Heart right ventricle (tissue), 16 donors: ENCODE data around the gene DHX32. TPM values are rescaled to one million over a fixed set of nuclear protein-coding genes. Genes with fewer than 3 reads are reported as not detected.

ENCODE experiments used
- ATAC-seq, 8 donors: fragments of 200-7000 bp; cut with Tn5 transposase; one replicate each; pipeline ENCODE4 v1.9.1; 2020; ENCODE audit warnings: mild to moderate bottlenecking in 8 of 8, moderate library complexity in 8 of 8, moderate number of reproducible peaks in 1 of 8
- DNase-seq, 2 donors: peaks; one replicate each; pipeline ENCODE4 v3.0.0-alpha.2; 2020
- H3K27ac ChIP-seq, 10 donors: fragments of 200-600 bp; sonication (generic) in 2 of 10; one replicate each; pipeline versions ENCODE4 v1.5.0 to v1.8.0; 2020 to 2022; ENCODE audit warnings: mild to moderate bottlenecking in 3 of 10
- H3K27me3 ChIP-seq, 7 donors: fragments of 200-600 bp; one replicate each; pipeline ENCODE4 v1.8.0; 2021 to 2022; ENCODE audit warnings: mild to moderate bottlenecking in 2 of 7
- H3K36me3 ChIP-seq, 9 donors: fragments of 200-600 bp; sonication (generic) in 1 of 9; one replicate each; pipeline versions ENCODE4 v1.5.0 to v1.8.0; 2020 to 2022; ENCODE audit warnings: mild to moderate bottlenecking in 2 of 9
- H3K4me1 ChIP-seq, 9 donors: fragments of 200-600 bp; sonication (generic) in 1 of 9; one replicate each; pipeline versions ENCODE4 v1.5.0 to v1.8.0; 2020 to 2022; ENCODE audit warnings: mild to moderate bottlenecking in 4 of 9
- H3K4me3 ChIP-seq, 10 donors: fragments of 200-600 bp; sonication (generic) in 2 of 10; one replicate each; pipeline versions ENCODE4 v1.5.0 to v1.8.0; 2020 to 2022; ENCODE audit warnings: mild to moderate bottlenecking in 7 of 10, moderate library complexity in 2 of 10
- H3K9me3 ChIP-seq, 11 donors: fragments of 200-600 bp in 10 of 11; sonication (generic) in 2 of 11; one replicate each; pipeline versions ENCODE4 v1.5.0 to v1.8.0; 2013 to 2022; ENCODE audit warnings: mild to moderate bottlenecking in 2 of 11, control low read depth in 1 of 11, moderate library complexity in 1 of 11
- WGBS, 2 donors: extraction: QIAGEN DNeasy Blood & Tissue Kit; methylation state at CpG; one replicate each; pipeline ENCODE4 v1.1.7; 2013; ENCODE audit warnings: inconsistent platforms in 1 of 2; 5-methylcytosine and 5-hydroxymethylcytosine counted together
- intact Hi-C, 10 donors: fragments of 100-400 bp; cut with DNase I; formaldehyde crosslinking; loops; one replicate each; pipeline versions ENCODE4 v1.11.1 to v1.14.2; 2022
- polyA plus RNA-seq, 2 donors: library from polyadenylated mRNA; stranded (reverse); fragments of 200-250 nt; gene quantifications; one replicate each; pipeline ENCODE4 v1.2.3, GENCODE V29; 2013
- total RNA-seq, 10 donors: library from RNA; stranded (reverse); fragmentation: NEBNext Ultra II Directional in 3 of 10; extraction: Animal tissue kit (Norgen Biotek cat#: 25700) in 3 of 10; gene quantifications; one replicate each; pipeline versions ENCODE4 v1.2.1 to v1.2.4, GENCODE V29; 2021 to 2023
- TF ChIP-seq, protein P1 (sequence below), 9 donors: fragments of 200-600 bp; sonication (generic) in 2 of 9; IDR thresholded peaks; one replicate each; pipeline versions ENCODE4 v1.5.0 to v1.8.0; 2021 to 2022; ENCODE audit warnings: antibody characterized with exemption in 9 of 9, mild to moderate bottlenecking in 5 of 9, moderate library complexity in 1 of 9
- donor health status: Arrhythmogenic right ventricular cardiomyopathy.
- donor health status: ischemic (EF 13 %, LVEDD 7.1; RV severe dilation, severe dysfunction).
- donor health status: healthy with polysubstance abuse.
- donor health status: DM: no; HTN: yes; CAD: no.
- donor health status: DM: no; HTN: no; CAD: no.
- donor health status: ischemic (EF 25% LVEDD 6.9; RV normal size, moderate dysfunction).
- donor health status: ischemic (EF 25% LVEDD 5.7; RV mildly dilated, moderate dysfunction).
- donor health status: healthy.
- donor health status: DM: yes; HTN: yes; CAD: no.
- donor health status: Ischemic cardiomyopathy.
- donor health status: ischemic (EF 35%, LVEDD 5.7; RV mildly dilated, moderate dysfunction).
- donor health status: nonischemic (EF 11% LVEDD 7.7; RV severe dilation, severe dysfunction).
- donor health status: DM: yes; HTN: yes; CAD: no.
- donor health status: PGD.
- donor health status: ischemic (EF 29% LVEDD 5.4; RV normal size, mild dysfunction).
- donor health status: nonischemic (EF 23%, LVEDD 6.1; RV moderate dilation, normal function).

Gene DHX32
- total and polyA plus RNA-seq, 12 donors, result 15.8 to 81.7 (median 48.0) TPM

DNA sequence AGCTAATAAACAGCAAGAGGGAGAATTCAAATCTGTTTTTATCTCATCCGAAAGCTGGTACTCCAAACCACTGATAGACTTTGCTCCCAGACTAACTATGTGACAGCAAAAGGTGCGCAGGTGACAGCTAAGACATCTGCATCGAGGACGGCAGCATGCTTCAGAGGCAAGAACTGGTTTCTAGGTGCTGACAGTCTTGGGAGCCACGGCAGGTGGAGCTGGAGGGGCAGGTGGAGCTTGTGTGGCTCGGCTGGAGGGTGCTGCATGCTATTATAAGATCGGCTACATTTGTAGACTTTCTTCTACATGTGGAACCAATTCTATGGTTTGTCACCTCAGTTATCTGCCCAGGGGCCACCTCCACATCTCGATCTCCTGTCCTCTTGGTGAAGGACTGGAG lies 83.7 kb downstream of the DHX32 start:
- no peaks in the 10 kb centered on the region for H3K27me3 ChIP-seq
- intact Hi-C loops, result loop anchor here in 1 of 10 donors (5.0 kb wide), 1 partner anchor 915 kb away; no protein-coding TSS in a partner anchor
- TF ChIP-seq, protein P1, sequence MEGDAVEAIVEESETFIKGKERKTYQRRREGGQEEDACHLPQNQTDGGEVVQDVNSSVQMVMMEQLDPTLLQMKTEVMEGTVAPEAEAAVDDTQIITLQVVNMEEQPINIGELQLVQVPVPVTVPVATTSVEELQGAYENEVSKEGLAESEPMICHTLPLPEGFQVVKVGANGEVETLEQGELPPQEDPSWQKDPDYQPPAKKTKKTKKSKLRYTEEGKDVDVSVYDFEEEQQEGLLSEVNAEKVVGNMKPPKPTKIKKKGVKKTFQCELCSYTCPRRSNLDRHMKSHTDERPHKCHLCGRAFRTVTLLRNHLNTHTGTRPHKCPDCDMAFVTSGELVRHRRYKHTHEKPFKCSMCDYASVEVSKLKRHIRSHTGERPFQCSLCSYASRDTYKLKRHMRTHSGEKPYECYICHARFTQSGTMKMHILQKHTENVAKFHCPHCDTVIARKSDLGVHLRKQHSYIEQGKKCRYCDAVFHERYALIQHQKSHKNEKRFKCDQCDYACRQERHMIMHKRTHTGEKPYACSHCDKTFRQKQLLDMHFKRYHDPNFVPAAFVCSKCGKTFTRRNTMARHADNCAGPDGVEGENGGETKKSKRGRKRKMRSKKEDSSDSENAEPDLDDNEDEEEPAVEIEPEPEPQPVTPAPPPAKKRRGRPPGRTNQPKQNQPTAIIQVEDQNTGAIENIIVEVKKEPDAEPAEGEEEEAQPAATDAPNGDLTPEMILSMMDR (IDR thresholded peaks at IDR 0.05), result no peak
- no peak overlapping the region for H3K27ac ChIP-seq
- H3K36me3 ChIP-seq, result peaks cover 0 to 94% (median 14%) of the 10 kb centered on the region in 9 donors
- H3K9me3 ChIP-seq, result no peaks in the 10 kb centered on the region
- DNase-seq (no peak), ATAC-seq (no peak)
- 94 to 96% methylated on average over 8 of the region's 8 CpGs for WGBS, 2 donors
- H3K4me3 ChIP-seq, result no peak overlapping the region
- H3K4me1 ChIP-seq, result peaks cover 0 to 17% (median 0%) of the 10 kb centered on the region in 9 donors

GRCh38 chr10:125795637-125796190 lies 85.4 kb downstream of the DHX32 start:
- Histone ChIP-seq H3K4me3 (no peak overlapping the region), H3K27me3 (no peaks in the 10 kb centered on the region), H3K36me3 (peaks cover 0 to 91% (median 25%) of the 10 kb centered on the region in 9 donors), H3K4me1 (peaks cover 0 to 17% (median 0%) of the 10 kb centered on the region in 9 donors), H3K27ac (peak overlapping the region in 3 of 10 donors; percentile 9 to 56 (median 33)), H3K9me3 (no peaks in the 10 kb centered on the region)
- 82 to 83% methylated on average over 8 of the region's 8 CpGs for WGBS, 2 donors
- DNase-seq (no peak), ATAC-seq (no peak)
- intact Hi-C loops, result loop anchor here in 1 of 10 donors (5.0 kb wide), 1 partner anchor 913 kb away; no protein-coding TSS in a partner anchor
- TF ChIP-seq, protein P1 (IDR thresholded peaks at IDR 0.05), result no peak

DNA sequence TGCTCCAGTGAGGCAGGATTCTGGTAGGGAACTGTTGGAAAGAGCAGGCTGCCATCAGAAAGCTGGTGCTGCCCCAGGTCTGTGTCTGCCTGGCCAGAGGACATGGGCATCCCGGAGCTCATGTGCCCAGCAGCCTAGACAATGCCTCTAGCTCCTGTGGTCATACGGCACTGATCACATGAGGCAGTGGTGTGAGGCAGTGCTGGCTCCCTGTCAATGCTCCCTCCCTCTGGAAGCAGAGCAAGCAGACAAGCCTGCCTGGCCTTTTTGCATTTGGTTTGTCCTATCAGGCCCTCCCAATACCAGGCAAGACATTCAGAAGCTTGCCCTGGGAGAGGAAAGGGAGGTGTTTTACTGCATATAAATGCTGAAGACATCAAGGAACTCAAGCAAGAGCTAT lies 86.0 kb downstream of the DHX32 start:
- intact Hi-C loops, result loop anchor here in 1 of 10 donors (5.0 kb wide), 1 partner anchor 913 kb away; no protein-coding TSS in a partner anchor
- H3K4me3 ChIP-seq, result no peak overlapping the region
- no peaks in the 10 kb centered on the region for H3K9me3 ChIP-seq
- ATAC-seq (peak; percentile 63 to 94 (median 83)), DNase-seq (peak in 1 of 2 donors; percentile 50)
- WGBS, 2 donors, result 44 to 65% methylated on average over 2 of the region's 2 CpGs
- no peaks in the 10 kb centered on the region for H3K27me3 ChIP-seq
- H3K36me3 ChIP-seq, result peaks cover 0 to 88% (median 25%) of the 10 kb centered on the region in 9 donors
- TF ChIP-seq, protein P1 (IDR thresholded peaks at IDR 0.05), result no peak
- peaks cover 0 to 17% (median 0%) of the 10 kb centered on the region in 9 donors for H3K4me1 ChIP-seq
- H3K27ac ChIP-seq, result peak overlapping the region in 3 of 10 donors; percentile 9 to 56 (median 33)

- intact Hi-C loops, result no loop called here
- Histone ChIP-seq H3K36me3 (peaks cover 0 to 89% (median 40%) of the 10 kb centered on the region in 9 donors), H3K4me3 (no peak overlapping the region), H3K4me1 (peaks cover 0 to 17% (median 0%) of the 10 kb centered on the region in 9 donors), H3K27me3 (no peaks in the 10 kb centered on the region), H3K9me3 (no peaks in the 10 kb centered on the region), H3K27ac (no peak overlapping the region)
- TF ChIP-seq, protein P1 (IDR thresholded peaks at IDR 0.05), result no peak
- DNase-seq (no peak), ATAC-seq (no peak)
- WGBS, 2 donors, result 91 to 92% methylated on average over 14 of the region's 14 CpGs
These were observed 88.5 kb downstream of the DHX32 start for GRCh38 chr10:125792342-125793300.
